ENCODE measurements around the gene TBX1.

DNA sequence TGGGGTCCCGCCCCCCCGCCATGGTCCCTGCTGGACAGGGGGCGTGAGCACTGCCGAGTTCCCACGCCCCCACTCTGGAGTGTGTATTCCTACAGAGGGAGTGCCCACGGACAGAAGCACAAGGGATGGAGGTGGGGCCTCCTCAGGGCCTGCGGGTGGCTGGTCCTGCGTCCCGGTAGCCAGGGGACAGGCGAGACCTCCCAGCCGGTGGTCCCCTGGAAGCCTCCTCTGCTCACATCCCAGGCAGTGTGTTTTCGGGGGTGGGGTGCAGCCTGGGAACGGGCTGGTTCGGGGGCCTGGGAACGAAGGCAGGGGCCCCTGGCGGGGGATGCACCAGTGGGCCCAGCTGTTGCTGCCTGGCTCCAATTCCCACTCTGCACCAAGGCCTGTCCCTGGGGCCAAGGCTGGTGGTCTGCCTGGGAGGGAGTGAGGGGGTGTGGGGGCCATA is 21.1 kb upstream of the TBX1 start:
- TF ChIP-seq, protein P1, sequence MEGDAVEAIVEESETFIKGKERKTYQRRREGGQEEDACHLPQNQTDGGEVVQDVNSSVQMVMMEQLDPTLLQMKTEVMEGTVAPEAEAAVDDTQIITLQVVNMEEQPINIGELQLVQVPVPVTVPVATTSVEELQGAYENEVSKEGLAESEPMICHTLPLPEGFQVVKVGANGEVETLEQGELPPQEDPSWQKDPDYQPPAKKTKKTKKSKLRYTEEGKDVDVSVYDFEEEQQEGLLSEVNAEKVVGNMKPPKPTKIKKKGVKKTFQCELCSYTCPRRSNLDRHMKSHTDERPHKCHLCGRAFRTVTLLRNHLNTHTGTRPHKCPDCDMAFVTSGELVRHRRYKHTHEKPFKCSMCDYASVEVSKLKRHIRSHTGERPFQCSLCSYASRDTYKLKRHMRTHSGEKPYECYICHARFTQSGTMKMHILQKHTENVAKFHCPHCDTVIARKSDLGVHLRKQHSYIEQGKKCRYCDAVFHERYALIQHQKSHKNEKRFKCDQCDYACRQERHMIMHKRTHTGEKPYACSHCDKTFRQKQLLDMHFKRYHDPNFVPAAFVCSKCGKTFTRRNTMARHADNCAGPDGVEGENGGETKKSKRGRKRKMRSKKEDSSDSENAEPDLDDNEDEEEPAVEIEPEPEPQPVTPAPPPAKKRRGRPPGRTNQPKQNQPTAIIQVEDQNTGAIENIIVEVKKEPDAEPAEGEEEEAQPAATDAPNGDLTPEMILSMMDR (optimal IDR thresholded peaks at IDR 0.05 in 1 of 3, IDR thresholded peaks at IDR 0.05 in 1 of 3, conservative IDR thresholded peaks at IDR 0.05 in 1 of 3; ENCODE audit: extremely low read depth in 1 of 3, insufficient read depth in 2 of 3, low read length in 3 of 3), result no peak
- TF ChIP-seq EZH2 (IDR thresholded peaks at IDR 0.05; ENCODE audit: low read length), result no peak

Measured in keratinocyte (primary cell).